NCI-H2107 treated with DMSO at 0.1 percent for 48 hours (cell line): ENCODE data around the gene SLC39A10.
"Not testable (repeated sequence)": the region's sequence is repeated elsewhere in the genome, so short reads cannot be mapped to it uniquely, and the experiment has no call there.

ENCODE experiments used
- DNase-seq: peaks from one replicate; lab custom pipeline; 2025; ENCODE audit not compliant: unreplicated experiment; lab: John Stamatoyannopoulos, UW

Gene SLC39A10

GRCh38 chr2:195672674-195673073 is 15.6 kb downstream of the SLC39A10 start:
- no peak for DNase-seq

GRCh38 chr2:195674491-195675221 is 17.6 kb downstream of the SLC39A10 start:
- no peak for DNase-seq

GRCh38 chr2:195675783-195676427 is 18.9 kb downstream of the SLC39A10 start:
- no peak for DNase-seq

DNA sequence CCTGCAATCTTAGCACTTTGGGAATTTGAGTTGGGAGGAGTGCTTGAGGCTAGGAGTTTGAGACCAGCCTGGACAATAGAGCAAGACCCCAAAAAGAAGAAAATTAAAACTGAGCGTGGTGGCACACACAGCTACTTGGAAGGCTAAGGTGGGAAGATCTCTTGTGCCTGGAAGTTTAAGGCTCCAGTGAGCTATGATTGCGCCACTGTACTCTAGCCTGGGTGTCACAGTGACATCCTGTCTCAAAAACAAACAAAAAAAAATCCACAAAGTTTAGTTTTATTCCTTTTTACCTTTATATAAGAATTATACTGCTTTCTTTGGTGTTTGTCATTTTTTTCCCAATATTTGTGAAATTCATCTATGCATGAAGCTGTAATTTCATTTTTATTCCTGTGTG is 20.3 kb downstream of the SLC39A10 start:
- no peak for DNase-seq

GRCh38 chr2:195677884-195678283 is 20.9 kb downstream of the SLC39A10 start:
- no peak for DNase-seq

- no peak for DNase-seq
Measured at GRCh38 chr2:195682077-195682476, 25.1 kb downstream of the SLC39A10 start.

DNA sequence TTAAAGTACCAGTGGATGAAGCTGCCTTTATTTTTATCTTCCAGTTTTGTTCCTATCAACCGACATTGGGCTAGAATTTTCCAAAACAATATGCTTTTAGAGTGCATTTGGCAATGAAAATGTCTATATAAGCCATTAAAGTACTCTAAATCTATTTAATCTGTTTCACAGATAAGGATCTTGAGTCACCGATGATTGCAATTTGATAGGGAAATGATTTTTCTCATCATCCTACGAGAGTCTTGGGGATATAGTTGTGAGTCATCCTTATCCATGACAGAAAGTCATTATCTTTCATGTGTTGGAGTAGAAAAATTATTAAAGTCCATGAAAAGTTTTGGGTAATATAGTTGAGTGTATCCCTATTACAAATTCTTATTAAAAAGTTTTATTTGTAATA is 26.1 kb downstream of the SLC39A10 start:
- no peak for DNase-seq

GRCh38 chr2:195686564-195686963 is 29.5 kb downstream of the SLC39A10 start:
- no peak for DNase-seq

DNA sequence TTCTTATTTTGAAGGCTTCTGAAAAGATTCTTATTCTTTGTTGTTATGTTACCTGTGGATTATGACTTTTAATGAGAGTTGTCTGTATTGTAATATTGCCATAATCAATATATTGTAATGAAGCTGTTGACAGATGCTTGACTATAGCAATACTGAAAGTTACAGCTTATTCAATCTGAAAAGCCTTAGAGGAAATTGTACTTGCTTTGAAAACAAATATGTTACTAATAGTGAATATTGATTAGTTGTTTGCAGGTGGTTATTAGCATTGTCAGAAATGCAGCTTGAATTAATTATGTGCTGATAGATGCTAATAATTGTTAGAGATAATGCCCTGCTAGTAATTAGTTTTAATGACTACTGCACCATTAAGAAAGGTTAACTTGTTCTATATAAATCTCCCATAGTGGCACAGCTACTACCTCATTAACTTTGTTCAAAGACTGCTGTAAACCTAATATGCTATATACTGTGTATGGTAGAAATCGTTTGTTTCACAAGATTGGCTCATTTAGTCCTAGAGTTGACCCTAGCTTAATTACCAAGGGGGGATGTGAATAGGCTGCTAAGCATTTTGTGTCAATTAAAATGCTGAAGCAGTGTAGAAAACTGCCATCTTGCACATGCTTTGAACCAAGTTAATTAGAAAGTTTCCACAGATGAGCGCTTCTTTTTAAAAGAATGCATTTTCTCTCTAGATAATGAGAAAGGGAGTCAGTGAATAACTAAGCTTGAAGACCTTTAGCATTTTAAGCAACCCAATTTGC is 30.5 kb downstream of the SLC39A10 start:
- DNase-seq, result no peak

DNA sequence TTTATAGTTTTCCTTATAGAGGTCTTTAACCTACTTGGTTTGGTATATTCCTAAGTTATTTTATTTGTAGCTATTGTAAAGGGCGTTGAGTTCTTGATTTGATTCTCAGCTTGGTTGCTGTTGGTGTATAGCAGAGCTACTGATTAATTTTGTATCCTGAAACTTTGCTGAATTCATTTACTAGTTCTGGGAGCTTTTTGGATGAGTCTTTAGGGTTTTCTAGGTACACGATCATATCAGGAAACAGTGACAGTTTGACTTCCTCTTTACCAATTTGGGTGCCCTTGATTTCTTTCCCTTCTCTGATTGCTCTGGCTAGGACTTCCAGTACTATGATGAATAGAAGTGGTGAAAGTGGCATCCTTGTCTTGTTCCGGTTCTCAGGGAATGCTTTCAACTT is 35.5 kb downstream of the SLC39A10 start:
- DNase-seq, result not testable (repeated sequence)

GRCh38 chr2:195694553-195694952 is 37.5 kb downstream of the SLC39A10 start:
- DNase-seq, result peak; percentile 76

DNA sequence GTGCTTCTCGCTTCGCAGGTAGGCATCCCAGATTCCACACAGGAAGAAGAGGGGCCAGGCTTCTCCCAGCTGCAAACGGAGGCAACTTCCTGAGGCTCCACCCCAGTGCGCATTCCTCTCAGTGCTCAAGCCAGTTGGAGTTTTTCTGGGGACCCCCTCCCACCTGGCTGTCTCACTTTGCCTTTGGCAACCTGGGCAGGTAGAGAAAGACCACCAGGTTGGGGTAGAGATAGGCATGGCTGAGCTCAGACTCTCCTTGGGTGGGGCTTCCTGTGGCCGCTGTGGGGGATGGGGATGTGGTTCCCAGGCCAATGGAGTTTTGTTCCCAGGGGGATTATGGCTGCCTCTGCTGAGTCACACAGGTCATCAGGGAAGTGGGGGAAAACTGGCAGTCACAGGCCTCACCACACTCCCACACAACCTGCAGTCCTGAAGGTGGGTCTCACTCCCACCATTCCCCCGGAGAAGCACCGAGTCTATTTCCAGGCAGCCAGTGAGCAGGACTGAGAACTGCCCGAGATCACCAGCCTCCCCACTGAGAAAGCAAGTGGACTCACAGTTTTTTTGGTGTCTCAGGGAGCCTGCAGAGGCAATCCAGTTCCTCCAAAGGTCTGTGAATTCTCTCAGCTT is 38.1 kb downstream of the SLC39A10 start:
- DNase-seq, result peak; percentile 53

DNA sequence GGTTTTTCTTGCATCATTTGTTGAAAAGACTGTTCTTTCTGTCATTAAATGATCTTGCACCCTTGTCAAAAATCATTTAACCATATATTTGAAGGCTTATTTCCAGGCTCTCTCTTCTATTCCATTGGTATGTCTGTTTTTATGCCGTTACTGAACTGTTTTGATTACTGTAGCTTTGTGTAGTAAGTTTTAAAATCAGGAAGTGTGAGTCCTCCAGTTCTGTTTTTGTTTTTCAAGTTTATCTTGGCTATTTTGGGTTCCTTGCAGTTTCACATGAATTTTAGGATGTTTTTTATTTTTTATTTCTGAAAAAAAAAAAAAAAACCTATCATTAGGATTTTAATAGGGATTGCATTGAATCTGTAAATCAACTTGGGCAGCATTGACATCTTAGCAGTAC is 39.0 kb downstream of the SLC39A10 start:
- no peak for DNase-seq

- DNase-seq, result no peak
Measured at GRCh38 chr2:195697681-195698220, 40.7 kb downstream of the SLC39A10 start.

DNA sequence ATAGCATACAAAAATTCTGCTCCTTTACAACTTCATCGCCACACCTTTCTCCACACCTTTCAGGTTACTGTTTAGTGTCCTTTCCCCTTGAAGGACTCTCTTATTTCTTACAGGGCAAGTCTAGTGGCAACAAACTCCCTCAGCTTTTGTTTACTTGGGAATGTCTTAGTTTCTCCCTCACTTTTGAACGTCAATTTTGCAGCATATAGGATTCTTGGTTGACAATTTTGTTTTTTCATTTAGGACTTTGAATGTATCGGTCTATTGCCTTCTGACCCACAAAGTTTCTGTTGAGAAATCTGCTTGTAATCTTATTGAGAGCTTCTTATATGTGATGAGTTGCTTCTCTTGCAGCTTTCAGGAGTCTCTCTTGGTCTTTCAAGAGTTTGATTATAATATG is 43.5 kb downstream of the SLC39A10 start:
- DNase-seq, result no peak

DNA sequence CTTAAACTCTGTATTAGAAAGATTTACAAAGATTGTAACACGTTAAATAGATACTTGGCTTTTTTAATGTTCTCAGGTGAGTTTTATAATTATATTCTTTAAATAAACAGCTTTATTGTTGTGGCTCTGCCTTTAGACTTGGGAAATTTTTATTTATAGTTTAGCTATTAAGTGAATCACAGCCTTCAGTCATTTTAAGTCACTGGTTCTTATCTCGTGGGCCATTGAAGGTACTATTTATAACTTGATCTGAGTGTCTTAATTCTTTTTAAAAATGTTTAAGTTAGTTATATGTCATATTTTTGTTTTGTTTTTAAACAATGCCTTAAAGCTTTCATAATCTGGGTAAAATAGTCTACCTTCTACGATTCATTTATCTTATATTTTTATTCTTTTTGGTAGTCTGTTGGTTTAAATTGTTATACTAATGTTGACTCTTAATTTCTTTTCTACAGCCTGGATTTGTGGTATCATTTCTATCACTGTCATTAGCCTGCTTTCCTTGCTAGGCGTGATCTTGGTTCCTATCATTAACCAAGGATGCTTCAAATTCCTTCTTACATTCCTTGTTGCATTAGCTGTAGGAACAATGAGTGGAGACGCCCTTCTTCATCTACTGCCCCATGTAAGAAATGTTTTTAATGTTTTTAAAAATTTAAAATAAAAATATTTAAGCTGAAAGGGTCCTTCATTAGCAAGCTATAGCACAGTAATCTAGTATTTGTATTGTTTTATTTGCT is 49.3 kb downstream of the SLC39A10 start:
- no peak for DNase-seq

DNA sequence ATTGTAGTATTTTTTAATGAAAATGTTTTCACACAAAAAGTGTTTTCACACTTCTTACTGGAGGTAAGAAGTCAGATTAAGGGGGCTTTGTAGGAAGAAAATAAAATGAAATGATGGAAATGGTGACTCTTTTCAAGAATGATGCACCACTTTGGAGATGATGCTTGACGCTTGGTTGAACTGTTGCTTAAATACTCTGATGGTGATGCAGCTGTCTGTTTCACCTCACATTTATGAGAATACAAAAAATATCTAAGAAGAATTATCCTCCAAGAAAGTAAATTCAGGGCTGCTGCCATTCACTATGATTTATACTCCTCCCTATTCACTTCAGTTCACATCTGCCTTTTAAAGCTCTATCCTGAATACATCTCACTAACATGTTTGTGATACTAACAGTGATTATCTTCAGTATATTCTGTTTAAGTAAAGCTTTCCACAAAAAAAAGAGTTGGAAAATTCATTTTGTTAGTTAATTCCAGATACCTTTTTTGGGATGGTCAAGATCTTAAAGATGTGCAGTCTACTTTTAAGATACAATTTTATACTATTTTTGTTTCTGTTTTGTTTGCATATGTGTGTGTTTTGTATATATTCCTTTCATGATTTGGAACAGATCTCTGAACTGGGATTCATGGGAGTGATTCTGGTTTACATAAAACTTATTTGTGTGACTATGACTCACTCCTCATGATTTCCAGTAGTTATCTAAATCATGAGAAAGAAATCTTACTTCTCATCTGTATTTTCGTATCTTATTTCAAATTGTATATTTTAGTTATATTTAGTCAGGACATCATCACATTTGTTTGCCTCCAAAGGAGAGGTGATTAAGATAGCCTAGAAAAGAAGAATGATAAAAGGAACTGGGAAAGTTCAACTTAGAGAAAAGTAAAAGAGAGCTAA is 53.1 kb downstream of the SLC39A10 start:
- DNase-seq, result no peak

DNA sequence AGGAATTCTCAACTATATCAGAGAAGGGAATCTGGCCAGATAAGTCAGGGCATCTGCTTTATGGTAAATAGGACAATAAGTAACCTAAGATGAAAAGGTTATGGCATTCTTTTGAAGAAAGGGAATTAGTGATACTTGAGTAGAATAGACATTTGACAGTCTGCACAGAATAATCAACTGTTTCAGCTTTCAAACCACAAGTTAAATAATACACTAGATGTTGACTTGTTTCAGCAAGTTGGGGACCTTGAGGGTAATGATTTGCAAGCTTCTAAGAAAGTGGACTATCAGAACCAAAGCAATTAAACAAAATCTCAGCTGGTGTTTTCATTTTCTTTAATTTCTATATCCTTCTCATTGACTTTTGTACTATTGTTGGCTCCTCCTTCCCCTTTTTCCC is 54.5 kb downstream of the SLC39A10 start:
- DNase-seq, result no peak

GRCh38 chr2:195716466-195716865 is 59.4 kb downstream of the SLC39A10 start:
- DNase-seq, result no peak

DNA sequence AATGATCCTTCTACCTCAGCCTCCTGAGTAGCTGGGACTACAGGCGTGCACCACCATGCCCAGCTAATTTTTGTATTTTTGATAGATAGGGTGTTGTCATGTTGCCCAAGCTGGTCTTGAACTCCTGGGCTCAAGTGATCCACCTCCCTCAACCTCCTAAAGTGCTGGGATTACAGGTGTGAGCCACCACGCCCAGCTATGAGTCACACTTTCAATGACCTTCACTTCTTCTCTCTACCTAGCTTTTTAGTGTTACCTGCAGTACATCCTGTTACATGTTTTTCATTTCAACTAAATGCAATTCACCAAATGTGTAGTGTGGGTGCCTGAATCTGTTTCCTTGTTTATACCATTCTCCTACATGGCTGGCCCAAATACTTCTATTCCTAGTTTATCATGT is 64.0 kb downstream of the SLC39A10 start:
- DNase-seq, result no peak
